HG02763 (cell line): ENCODE measurements around the gene ABR.
"Not testable (repeated sequence)": the region's sequence is repeated elsewhere in the genome, so short reads cannot be mapped to it uniquely, and the experiment has no call there.

ENCODE experiments used
- ATAC-seq: cut with Tn5 transposase; IDR thresholded peaks from one replicate; pipeline ENCODE4 v1.9.1; 2021; ENCODE audit warnings: mild to moderate bottlenecking, moderate library complexity; ENCODE audit not compliant: unreplicated experiment

ABR gene

DNA sequence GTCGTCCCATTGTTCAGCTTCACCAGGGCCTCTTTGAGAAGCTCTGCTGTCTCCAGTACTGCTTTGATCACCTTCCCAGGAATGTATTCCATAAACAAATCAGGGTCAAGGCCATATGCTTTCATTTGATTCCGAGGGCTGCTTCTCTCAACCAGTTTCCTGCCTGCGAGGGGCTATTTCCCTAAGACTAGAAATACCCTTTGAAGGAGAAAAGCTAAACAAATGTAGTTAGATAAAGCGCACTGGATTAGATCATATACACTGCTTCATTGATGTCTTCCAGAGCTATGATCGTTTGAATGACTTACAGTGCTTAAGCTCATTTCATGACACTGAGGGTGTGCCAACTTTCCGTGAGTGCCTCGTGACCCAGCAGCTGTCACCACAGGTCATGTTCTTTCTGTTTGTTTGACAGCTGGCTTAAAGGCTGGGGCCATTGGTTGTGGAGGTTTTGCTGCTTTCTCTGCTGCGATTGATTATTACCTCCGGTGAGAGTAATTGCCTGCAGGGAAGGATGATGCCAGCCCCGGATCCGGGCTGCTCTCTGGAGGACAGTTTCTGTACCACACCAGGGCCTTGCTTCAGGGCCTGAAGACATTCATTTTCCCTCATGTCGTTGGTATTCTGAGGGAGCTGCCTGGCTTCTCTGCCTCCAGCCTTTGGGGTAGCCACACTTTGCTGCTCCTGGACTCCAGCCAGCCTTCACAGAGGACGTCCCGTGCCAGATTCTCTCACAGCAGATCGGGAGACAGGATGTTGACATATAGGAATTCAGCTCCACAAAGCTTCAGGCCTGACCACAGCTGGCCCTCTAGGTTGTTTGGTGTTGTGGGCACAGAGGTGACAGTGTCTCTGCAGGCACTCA is 179.0 kb downstream of the ABR start:
- no peak for ATAC-seq

DNA sequence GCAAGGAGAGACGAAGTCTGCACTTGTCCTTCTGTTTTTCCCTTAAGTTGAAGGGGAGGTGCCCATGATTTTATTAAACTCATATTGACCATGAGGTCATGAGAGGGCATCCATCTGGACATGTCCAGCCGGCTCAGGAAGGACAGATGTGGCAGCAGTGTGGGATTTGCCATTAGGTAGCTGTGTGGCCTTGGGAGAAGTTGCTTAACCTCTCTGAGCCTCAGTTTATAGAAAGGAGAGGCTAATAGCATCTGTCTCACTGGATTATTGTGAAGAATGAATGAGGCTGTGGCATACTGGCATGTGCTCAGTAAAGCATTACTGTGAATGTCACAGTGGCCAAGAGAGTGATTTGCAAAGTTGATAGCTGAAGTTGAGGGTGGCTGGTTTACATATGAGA is 181.7 kb downstream of the ABR start:
- no peak for ATAC-seq

DNA sequence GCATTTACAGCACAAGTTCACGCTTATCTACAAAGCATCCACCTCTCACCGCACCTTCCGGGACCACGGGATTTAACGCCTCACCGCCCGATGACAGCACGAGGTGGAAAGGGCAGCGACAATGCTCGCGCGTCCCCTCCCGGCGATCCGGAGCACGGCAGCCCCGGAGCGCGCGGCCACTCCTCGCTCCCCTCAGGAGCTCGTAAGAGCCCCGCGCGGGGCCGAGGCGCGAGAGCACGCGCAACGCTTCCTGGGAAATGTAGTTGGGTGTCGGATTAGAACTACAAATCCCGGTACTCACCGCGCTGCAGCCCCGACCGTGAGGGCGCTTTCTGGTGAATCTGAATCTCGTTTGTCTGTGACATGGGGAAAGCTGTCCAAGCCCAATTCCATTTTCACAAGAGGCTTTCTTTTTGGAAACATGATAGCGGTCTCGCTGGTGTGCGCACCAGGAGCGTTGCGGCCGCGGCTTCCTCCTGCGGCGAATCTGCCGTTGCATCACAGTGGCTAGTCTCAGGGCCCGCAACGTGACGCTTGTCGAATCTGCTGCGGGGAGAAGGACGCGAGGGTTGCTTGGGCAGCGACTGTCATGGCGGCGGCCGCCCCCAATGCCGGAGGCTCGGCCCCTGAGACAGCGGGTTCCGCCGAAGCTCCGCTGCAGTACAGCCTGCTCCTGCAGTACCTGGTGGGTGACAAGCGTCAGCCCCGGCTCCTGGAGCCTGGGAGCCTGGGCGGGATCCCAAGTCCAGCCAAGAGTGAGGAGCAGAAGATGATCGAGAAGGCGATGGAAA is 183.0 kb downstream of the ABR start, which contains the start of gene TIMM22:
TIMM22 (plus strand) TSS at position 576 of the 791 bp plus-strand sequence; CDS start at position 590, 14 bp downstream.
- peak; percentile 87 for ATAC-seq

DNA sequence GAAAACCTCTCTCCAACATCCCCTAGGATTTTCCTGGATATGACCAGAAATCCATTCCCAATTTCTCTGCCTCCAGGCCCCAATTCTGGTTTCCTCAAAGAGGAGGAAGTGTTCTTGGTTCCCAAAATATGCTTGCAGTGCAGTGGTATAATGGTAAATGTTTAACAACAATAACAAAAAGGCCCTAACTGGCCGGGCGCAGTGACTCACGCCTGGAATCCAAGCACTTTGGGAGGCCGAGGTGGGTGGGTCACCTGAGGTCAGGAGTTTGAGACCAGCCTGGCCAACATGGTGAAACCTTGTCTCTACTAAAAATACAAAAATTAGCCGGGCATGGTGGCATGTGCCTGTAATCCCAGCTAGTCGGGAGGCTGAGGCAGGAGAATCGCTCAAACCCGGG is 184.5 kb downstream of the ABR start:
- ATAC-seq = not testable (repeated sequence)

DNA sequence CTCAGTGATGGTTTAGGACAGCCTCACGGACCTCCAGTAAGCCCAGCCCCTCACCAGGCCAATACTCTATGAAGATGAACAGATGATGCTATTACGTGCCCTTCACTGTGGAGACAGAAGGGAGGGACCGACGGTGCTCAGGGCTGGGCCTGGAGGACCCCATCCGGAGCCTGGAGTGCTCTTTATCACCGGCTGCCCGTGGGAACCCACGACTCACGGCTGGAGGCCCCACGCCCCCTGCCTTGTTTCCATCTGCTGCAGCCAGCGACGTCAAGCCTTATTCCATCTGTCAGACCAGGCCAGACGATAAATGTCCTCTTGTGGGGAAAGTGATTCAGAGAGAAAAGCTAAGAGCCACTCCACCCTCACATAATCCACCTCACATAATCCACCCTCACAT is 186.8 kb downstream of the ABR start:
- ATAC-seq = no peak

DNA sequence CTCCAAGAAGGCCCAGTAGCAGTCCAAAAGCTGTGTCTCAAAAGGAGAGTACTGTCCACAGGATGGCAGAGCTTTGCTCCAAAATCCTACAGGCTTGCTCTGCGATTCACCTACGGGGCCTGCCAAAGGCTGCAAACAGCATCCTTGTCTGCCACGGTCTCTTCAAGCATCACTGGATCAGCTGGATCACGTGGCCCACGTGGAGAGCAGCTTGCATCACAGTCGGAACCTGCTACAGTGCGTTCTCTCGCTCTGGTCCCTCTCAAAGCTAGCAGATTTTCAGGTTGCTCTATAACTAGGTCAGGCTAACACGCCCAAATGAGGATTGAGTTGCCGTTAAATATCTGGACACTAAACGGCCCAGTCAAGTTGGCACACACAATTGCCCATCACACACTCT is 191.2 kb downstream of the ABR start:
- ATAC-seq = no peak

DNA sequence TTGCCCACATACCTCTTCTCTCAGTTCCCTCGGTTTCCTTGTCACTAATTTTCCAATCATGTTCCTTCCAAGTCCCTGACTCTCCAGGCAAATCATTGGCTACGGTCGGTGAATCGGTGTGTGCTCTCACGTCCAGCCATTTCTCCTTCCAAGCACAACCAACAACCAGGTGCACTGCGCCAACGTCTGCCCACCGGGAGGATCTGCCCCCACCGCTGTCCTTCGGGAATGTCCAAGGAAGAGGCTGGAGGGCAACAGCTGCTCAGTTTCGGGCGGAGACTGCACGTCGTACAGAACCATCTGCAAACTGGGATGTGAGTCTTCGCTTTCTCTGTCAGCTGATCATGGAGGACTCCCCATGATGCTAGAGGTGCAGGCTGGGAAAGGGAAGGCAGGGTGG is 191.8 kb downstream of the ABR start:
- no peak for ATAC-seq

DNA sequence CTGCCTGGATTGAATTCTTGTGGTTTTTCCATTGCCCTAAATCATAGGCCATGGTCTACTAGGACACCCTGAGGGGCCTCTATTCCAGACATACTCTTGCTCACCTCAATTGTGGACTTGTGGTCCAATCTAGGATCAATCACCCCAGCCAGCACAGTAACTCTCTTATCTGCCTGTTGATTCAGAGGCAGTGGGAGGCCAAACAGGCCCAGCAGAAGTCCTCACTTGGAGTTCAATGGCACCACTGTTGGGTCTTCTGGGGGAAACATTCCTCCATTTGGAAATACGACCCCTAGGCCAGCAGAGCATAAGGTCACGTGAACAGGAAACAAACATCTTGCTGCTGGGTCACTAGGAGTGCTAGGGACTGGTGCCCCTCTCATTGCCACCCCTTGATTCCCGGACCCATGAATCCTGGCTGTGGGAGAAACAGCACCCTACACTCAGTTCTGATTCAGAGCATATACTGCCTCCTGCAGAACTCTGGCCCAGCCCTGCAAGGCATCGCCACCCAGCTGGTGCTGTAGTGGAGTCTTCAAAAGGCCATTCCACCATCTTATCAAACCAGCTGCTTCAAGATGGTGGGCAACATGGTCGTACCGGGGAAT is 193.4 kb downstream of the ABR start:
- no peak for ATAC-seq

DNA sequence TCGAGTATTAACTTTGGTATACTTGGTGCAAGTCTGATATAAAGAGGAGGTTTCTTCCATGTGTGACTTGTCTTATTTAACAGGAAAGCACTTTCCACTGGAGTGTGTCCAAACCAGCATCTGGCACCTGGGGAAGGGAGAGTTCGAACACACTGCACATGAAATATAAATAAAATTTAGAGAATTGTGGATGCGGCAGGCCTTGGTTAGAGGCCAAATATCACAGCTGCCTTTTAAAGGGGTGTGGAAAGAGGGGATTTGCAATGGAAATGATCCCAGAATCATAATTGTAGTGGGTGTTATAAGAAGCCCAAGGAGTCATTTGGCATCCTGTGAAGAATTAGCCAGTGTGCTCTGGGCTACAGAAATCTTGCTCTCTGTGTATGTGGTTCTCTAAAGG is 195.9 kb downstream of the ABR start:
- no peak for ATAC-seq

DNA sequence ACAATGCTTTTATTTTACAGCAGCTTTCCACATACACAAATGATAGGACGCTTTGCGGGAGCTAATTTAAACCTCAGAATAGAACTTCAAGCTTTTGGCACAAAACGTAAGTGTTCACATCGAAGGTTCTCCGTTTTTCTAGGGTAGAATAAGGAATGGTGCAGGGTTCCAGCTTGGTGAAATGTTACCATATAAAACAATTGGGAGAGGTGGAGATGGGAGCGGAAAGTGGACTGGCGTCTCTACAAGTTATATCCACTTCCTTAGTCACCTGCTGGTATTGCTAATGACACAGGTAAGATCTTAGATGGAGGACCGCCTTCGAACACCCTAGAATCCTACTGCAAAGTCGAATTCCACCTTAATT is 198.5 kb downstream of the ABR start:
- no peak for ATAC-seq

DNA sequence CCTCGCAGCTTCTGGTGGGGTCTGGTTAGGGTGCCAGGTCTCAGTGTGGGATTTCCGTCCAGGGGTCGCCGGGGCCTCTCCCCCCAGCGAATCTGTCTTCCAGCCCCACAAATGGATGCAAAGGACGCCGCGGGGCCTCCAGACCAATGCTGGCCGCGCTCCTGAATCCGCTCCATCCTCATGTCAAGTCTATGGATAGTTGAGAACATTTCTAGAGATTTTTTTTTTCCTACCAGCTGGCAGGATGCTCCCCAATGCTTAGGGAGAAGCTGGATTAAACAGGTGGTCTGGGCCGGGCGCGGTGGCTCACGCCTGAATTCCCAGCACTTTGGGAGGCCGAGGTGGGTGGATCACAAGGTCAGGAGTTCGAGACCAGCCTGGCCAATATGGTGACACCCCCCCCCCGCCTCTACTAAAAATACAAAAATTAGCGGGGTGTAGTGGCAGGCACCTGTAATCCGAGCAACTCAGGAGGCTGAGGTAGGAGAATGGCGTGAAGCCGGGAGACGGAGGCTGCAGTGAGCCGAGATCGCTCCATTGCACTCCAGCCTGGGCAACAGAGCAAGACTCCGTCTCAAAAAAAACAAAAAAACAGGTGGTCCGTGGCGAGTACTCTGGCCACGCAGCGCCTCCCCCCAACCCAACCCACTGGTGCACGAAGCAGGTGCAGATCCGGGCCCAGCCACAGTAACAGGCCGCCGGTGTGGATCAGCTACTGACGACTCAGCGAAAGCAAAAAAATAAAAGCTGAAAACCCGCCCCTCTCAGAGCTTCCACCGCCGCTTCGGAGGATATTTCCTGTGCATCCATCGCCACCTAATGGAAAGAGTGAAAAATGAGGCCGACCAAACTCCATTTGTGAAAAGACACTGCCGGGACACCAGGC is 199.1 kb downstream of the ABR start:
- ATAC-seq = no peak

DNA sequence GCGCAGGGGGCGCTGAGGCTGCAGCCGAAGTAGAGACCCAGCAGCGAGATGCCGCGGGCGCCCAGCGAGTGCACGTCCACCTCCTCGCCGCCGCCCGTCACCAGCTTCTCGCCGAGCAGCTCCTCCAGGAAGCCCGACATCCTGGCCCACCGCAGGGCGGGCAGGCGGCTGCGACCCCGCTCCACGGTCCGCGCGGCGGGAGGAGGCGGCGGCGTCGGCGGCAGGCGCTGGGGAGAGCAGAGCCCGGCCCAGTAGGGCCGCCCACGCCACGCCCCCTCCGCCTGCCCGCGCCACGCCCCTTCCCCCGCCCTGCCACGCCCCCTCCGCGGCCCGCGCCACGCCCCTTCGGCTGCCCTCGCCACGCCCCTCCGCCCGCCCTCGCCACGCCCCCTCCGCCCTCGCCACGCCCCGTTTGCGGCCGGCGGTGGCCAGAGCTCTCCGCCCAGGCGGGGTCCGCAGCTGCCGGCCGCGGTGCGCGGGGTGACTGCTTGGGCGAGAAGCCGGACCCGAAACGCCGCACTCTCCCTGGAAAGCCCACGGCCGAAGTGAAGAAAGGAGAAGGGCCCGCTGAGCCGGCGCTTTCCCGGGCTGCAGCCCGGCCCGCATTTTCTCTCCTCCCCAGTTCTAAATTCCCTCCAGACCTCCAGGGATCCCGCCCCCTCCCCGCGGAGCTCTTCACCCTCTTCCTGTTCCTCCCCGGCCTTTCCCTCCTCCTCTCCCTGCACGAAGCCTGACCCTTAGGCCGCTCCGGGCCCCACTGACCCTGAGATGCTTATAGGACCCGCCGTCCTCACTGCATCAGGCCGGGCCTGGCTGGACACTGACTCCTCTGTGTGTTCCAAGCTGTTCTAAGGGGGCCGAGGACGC is 200.0 kb downstream of the ABR start, which contains the start of gene NXN:
NXN (minus strand) TSS at position 238 of the 867 bp plus-strand sequence.
- peak; percentile 66 for ATAC-seq

DNA sequence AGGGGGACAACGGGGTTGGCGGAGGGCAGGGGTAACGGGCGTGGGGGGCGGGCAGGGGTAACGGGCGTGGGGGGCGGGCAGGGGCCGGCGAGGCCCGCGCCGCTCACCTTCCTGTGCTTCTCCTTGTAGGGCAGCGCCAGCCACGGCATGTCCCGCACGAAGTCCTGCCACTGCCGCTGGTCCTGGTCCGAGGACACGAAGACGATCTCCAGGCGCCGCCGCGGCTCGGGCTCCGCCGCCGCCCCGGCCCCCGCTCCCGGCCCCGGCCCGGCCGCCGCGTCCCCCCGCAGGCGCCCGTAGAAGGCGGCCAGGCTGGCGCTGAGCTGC is 200.6 kb downstream of the ABR start:
- ATAC-seq = no peak

DNA sequence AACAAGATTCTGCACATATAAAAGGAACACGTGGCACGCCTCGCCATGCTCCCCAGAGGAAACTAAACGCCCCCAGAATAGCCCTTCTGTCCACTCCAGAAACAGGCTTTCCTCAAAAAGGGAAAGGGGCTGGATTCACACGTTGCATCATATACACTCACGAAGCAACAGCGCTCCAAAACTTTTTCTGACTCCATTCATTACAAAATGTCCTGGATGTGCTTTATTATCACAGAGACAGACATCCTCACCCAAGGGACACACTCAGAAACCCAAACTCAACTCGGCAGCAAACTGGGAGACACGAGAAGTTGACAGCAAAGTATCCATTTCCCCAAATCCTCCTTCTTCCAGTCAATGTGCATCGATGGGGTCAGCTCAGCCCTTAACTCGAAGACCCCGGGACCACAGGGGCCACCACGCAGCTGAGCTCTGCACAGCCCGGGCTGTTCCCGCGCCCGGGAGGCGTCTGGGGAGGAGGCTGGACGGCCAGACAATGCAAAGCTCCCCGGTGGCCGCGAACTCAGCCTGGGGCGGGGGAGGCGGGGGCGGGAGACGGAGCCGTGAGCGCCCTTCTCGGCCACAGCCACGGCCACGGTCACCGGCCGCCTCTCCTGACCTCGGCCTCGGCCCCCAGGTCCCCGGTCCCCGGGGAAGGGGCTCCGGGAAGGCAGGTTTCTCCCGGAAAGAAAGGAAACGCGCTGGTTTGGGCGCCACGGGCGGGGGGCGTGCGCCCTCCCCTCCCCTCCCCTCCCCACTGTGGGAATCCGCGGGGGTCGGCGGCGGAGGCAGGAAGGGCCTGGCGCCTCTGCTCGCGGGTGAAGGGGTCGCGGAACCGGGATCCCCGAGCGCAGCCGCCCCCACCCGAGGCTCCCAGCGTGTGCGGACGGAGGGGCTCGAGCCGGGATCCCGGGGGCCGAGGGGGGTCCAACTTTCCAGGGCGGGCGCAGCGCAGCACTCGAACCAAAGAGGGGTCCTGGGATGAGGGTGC is 201.4 kb downstream of the ABR start:
- no peak for ATAC-seq

DNA sequence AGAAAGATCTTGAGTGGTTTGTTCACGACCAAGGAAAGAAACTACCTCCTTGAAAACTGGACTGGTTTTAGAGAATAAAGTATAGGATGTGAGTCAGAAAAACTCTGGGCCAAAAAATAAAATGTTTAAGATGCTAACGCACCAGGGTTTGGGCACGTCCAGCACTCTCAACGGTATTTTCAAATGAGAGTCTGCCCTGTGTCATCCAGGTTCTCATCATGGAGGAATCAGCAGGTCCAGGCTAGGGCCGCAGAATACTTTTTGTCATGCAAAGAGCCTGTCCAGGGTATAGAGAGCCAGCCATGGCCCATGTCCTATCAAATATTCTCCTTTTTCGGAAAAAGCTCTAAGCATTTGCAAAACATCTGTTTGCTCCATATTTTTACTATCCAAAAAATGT is 202.6 kb downstream of the ABR start:
- no peak for ATAC-seq

DNA sequence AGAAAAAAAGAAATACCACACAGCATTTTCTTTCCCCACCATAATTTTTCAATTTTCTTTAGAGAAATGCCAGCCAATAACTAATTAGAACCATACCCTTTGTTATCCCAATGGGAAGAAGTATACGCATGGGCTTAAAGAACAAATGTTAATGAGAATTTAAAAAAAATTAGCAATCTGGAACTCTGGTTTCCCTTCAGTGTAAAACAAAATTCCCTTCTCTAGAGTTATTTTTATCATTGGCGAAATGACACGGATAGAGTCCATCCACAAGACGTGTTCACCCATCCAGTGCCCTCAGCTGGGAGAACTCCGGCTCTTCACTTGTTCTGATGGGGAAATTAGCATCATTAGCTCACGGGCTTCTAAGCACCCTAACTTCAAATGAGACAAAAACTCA is 203.5 kb downstream of the ABR start:
- ATAC-seq = no peak

DNA sequence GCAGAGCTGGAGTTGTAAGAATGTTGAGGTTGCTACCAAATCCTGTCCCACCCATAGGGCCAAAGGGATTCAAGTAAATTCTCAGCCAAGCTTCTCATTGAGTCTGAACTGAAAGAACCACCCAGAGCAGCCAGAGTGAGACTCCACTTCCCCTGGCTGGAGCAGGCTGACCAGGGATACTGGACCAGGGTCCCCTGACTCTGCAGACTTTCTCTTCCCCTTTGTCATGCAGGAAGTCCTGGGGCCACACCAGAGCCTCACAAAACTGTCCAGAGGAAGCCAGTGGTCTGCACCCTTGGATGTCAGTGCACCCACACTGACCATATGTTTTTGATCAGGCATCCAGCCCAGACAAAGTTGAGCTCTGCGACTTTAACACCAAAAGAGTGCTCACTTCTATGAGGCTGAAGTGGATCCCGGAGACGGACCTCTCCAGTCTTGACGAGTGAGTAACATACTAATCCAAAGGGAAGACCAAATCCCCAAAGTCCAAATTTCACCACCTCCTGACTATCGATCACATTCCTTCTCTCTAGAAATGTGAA is 204.3 kb downstream of the ABR start:
- ATAC-seq = no peak

DNA sequence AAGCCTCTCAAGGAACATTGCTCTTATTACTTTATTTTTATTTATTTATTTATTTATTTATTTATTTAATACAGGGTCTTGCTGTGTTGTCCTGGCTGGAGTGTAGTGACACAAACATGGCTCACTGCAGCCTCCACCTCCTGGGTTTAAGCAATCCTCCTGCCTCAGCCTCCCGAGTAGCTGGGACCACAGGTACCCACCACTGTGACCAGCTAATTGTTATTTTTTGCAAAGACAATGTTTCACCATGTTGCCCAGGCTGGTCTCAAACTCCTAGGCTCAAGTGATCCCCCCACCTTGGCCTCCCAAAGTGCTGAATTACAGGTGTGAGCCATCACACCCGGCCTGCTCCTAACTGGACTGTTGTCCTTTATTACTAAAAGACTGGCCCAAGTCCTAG is 205.0 kb downstream of the ABR start:
- ATAC-seq = not testable (repeated sequence)
